ENCODE results near the gene UBTD1. TPM values are rescaled to one million over a fixed set of nuclear protein-coding genes. Genes with fewer than 3 reads are reported as not detected.

Gene UBTD1
- total RNA-seq, 4 donors from 2014 or later, result 0.29 to 25.9 (median 6.7) TPM

- Histone ChIP-seq H3K27me3 (no peaks in the 10 kb centered on the region), H3K36me3 (no peaks in the 10 kb centered on the region), H3K9me3 (no peaks in the 10 kb centered on the region), H3K4me1 (no peaks in the 10 kb centered on the region), H3K4me3 (no peak overlapping the region), H3K27ac (no peak overlapping the region)
- TF ChIP-seq POLR2A (IDR thresholded peaks at IDR 0.05), result no peak
- no peak for TF ChIP-seq CTCF (IDR thresholded peaks at IDR 0.05)
- intact Hi-C loops (cut with DNase I; ENCODE audit: low total_unique reads), result no loop called here
- no peak for DNase-seq
These were observed 108.4 kb downstream of the UBTD1 start for GRCh38 chr10:97607095-97607636.

- Histone ChIP-seq H3K4me3 (no peak overlapping the region), H3K36me3 (no peaks in the 10 kb centered on the region), H3K9me3 (no peaks in the 10 kb centered on the region), H3K27ac (no peak overlapping the region), H3K4me1 (no peaks in the 10 kb centered on the region), H3K27me3 (no peaks in the 10 kb centered on the region)
- DNase-seq, result no peak
- TF ChIP-seq CTCF (IDR thresholded peaks at IDR 0.05) (no peak), POLR2A (IDR thresholded peaks at IDR 0.05) (no peak)
- intact Hi-C loops (cut with DNase I; ENCODE audit: low total_unique reads), result no loop called here
These were observed 110.4 kb downstream of the UBTD1 start for GRCh38 chr10:97608991-97609561.

- H3K36me3 ChIP-seq, result no peaks in the 10 kb centered on the region
- no peaks in the 10 kb centered on the region for H3K4me1 ChIP-seq
- no peaks in the 10 kb centered on the region for H3K9me3 ChIP-seq
- TF ChIP-seq CTCF (IDR thresholded peaks at IDR 0.05) (no peak), POLR2A (IDR thresholded peaks at IDR 0.05) (no peak)
- no peak overlapping the region for H3K27ac ChIP-seq
- H3K27me3 ChIP-seq, result no peaks in the 10 kb centered on the region
- DNase-seq, result no peak
- no peak overlapping the region for H3K4me3 ChIP-seq
- intact Hi-C loops (cut with DNase I; ENCODE audit: low total_unique reads), result no loop called here
These were observed 112.7 kb downstream of the UBTD1 start for GRCh38 chr10:97611473-97611872.

GRCh38 chr10:97612386-97612785 lies 113.7 kb downstream of the UBTD1 start:
- Histone ChIP-seq H3K36me3 (no peaks in the 10 kb centered on the region), H3K27ac (no peak overlapping the region), H3K9me3 (no peaks in the 10 kb centered on the region), H3K4me3 (no peak overlapping the region), H3K4me1 (no peaks in the 10 kb centered on the region), H3K27me3 (no peaks in the 10 kb centered on the region)
- TF ChIP-seq POLR2A (IDR thresholded peaks at IDR 0.05) (no peak), CTCF (IDR thresholded peaks at IDR 0.05) (peak; percentile 52 to 81 (median 62))
- no peak for DNase-seq
- intact Hi-C loops (cut with DNase I; ENCODE audit: low total_unique reads), result no loop called here

- intact Hi-C loops (cut with DNase I; ENCODE audit: low total_unique reads), result no loop called here
- Histone ChIP-seq H3K4me3 (no peak overlapping the region), H3K27ac (no peak overlapping the region), H3K9me3 (no peaks in the 10 kb centered on the region), H3K36me3 (no peaks in the 10 kb centered on the region), H3K4me1 (no peaks in the 10 kb centered on the region), H3K27me3 (no peaks in the 10 kb centered on the region)
- no peak for TF ChIP-seq POLR2A (IDR thresholded peaks at IDR 0.05)
- no peak for TF ChIP-seq CTCF (IDR thresholded peaks at IDR 0.05)
- no peak for DNase-seq
These were observed 119.6 kb downstream of the UBTD1 start for GRCh38 chr10:97618285-97618684.
